ENCODE results near the gene TP53TG5. TPM values are rescaled to one million over a fixed set of nuclear protein-coding genes. Genes with fewer than 3 reads are reported as not detected.
A peak's percentile ranks its signal among the peaks of the same experiment; 100 is the strongest.

The TP53TG5 gene
- total RNA-seq, 1 donor from 2014 or later = not detected

DNA sequence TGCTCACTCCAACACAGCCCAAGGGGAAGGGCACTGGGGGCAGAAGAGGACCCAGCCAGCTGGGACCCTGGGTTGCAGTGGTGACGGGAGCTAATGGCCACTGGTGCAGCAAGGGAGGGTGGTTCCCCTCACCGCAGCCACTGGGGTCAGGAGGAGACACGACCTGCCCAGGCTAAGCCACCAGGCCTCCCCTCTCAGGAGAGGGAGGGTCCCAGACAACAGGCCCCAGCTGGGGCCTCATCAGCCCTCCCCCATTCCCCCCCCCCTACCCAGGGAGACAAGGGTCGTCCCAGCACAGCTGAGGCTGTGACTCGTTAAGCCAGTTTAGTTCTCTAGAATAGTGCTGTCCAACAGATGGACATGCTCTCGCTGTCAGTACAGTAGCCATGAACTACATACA lies 52.8 kb downstream of the TP53TG5 start:
- no peak for DNase-seq (ENCODE audit: low spot score)

DNA sequence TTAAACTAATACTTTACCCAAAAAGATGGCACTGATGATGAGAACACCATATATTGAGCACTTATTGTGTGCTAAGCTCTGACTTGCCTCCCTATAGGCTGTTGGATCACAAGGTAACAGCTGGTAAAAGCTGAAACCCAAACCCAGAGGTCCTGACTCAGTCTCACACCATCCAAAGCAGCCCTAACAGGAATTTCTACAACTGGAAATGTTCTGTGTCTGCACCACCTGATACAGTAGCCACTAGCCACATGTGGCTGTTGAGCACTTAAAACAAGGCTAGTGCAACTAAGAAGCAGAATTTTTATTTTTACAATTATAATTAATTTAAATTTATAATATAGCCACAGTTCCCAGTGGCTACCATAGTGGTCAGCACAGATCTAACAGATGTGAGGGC lies 54.4 kb downstream of the TP53TG5 start:
- DNase-seq (ENCODE audit: low spot score) = no peak

DNA sequence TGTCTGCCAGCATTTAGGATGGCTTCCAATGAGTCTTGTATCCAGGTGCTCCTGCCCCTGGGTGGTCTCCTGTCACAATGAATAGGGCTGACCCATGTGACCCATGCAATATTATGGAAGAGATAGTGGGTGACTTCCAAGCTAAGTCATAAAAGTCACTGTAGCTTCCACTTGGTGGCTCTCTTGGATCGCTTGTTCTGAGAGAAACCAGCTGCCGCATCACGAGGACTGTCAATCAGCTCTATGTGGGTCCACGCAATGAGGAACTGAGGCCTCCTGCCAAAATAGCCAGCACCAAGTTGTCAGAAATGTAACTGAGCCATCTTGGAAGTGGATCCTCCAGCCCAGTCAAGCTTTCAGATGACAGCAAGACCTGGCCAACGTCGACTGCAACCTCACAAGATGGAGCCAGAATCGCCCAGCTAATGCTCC lies 55.2 kb downstream of the TP53TG5 start:
- DNase-seq (ENCODE audit: low spot score) = peak; percentile 69

Other genes with a start within 250 kb of the TP53TG5 start
- gene PI3, start 203.4 kb downstream of the TP53TG5 start, total RNA-seq = not detected
- gene SEMG1, start 171.3 kb downstream of the TP53TG5 start, total RNA-seq = 1.1 TPM
- gene SEMG2, start 157.0 kb downstream of the TP53TG5 start, total RNA-seq = not detected
- gene SLPI, start 123.8 kb downstream of the TP53TG5 start, total RNA-seq = 548 TPM
- 0.26 TPM for gene RBPJL, start 71.5 kb downstream of the TP53TG5 start, total RNA-seq
- 0.09 TPM for gene MATN4, start 70.0 kb downstream of the TP53TG5 start, total RNA-seq
- gene SDC4, start 29.9 kb downstream of the TP53TG5 start, total RNA-seq = 118 TPM
- 41.3 TPM for gene SYS1, start 15.2 kb downstream of the TP53TG5 start, total RNA-seq
- gene DBNDD2, start 30.0 kb upstream of the TP53TG5 start, total RNA-seq = 48.0 TPM
- gene PIGT, start 37.8 kb upstream of the TP53TG5 start, total RNA-seq = 98.3 TPM
- 144 TPM for gene WFDC2, start 91.4 kb upstream of the TP53TG5 start, total RNA-seq
- not detected for gene SPINT3, start 137.3 kb upstream of the TP53TG5 start, total RNA-seq
- gene WFDC6, start 161.2 kb upstream of the TP53TG5 start, total RNA-seq = not detected
- not detected for gene EPPIN, start 169.1 kb upstream of the TP53TG5 start, total RNA-seq
- gene WFDC8, start 201.0 kb upstream of the TP53TG5 start, total RNA-seq = not detected